Activated T-helper 17 cell treated with anti-CD3 and anti-CD28 coated beads, Interleukin-2, amount 50 U/mL, for 72 hours (primary cell): ENCODE results near the gene LRRC37A2. TPM values are rescaled to one million over a fixed set of nuclear protein-coding genes. Genes with fewer than 3 reads are reported as not detected.
"Not testable (repeated sequence)": the region's sequence is repeated elsewhere in the genome, so short reads cannot be mapped to it uniquely, and the experiment has no call there.

ENCODE experiments used
- ATAC-seq: fragments of 150-1000 bp; cut with Tn5 transposase; replicated peaks from 2 replicates; pipeline ENCODE4 v1.10.0; 2021; ENCODE audit warnings: mild to moderate bottlenecking, moderate library complexity
- H3K27ac Mint-ChIP-seq: one replicate; pipeline ENCODE4 v1.8.0; 2022; ENCODE audit warnings: mixed read lengths
- H3K27me3 Mint-ChIP-seq: one replicate; pipeline ENCODE4 v1.8.0; 2022; ENCODE audit warnings: mixed read lengths
- H3K36me3 Mint-ChIP-seq: one replicate; pipeline ENCODE4 v1.8.0; 2022; ENCODE audit warnings: low read depth, mild to moderate bottlenecking, mixed read lengths
- H3K4me1 Mint-ChIP-seq: one replicate; pipeline ENCODE4 v1.8.0; 2022; ENCODE audit warnings: mixed read lengths
- H3K4me3 Mint-ChIP-seq: one replicate; pipeline ENCODE4 v1.8.0; 2022; ENCODE audit warnings: mild to moderate bottlenecking, mixed read lengths
- H3K9me3 Mint-ChIP-seq: one replicate; pipeline ENCODE4 v1.8.0; 2022; ENCODE audit warnings: mixed read lengths
- total RNA-seq, 2 donors: library from RNA; stranded (reverse); gene quantifications; one replicate each; pipeline ENCODE4 v1.2.3, GENCODE V29; 2022

The LRRC37A2 gene
- total RNA-seq, 2 donors from 2014 or later, result 5.9 to 9.3 TPM

- H3K36me3 Mint-ChIP-seq, H3K27ac Mint-ChIP-seq, H3K4me3 Mint-ChIP-seq, H3K9me3 Mint-ChIP-seq, H3K27me3 Mint-ChIP-seq, H3K4me1 Mint-ChIP-seq: not testable (repeated sequence)
- ATAC-seq, result peak; percentile 92
Measured at GRCh38 chr17:46579083-46580075, 67.1 kb downstream of the LRRC37A2 start, which contains the start of gene ARL17A. Gene ARL17A, minus strand, starts transcription at chr17:46579691. Its CDS starts 3,369 bp downstream, at chr17:46576322.

- ATAC-seq, H3K27me3 Mint-ChIP-seq, H3K9me3 Mint-ChIP-seq, H3K4me1 Mint-ChIP-seq, H3K36me3 Mint-ChIP-seq, H3K4me3 Mint-ChIP-seq, H3K27ac Mint-ChIP-seq: not testable (repeated sequence)
Measured at GRCh38 chr17:46580082-46580481, 67.8 kb downstream of the LRRC37A2 start.

- not testable (repeated sequence) for H3K4me3 Mint-ChIP-seq, H3K36me3 Mint-ChIP-seq, H3K27me3 Mint-ChIP-seq, H3K9me3 Mint-ChIP-seq, H3K27ac Mint-ChIP-seq, H3K4me1 Mint-ChIP-seq, ATAC-seq
Measured at GRCh38 chr17:46585444-46585843, 73.2 kb downstream of the LRRC37A2 start.

- ATAC-seq, result peak; percentile 83
- not testable (repeated sequence) for H3K27ac Mint-ChIP-seq, H3K4me3 Mint-ChIP-seq, H3K27me3 Mint-ChIP-seq, H3K36me3 Mint-ChIP-seq, H3K4me1 Mint-ChIP-seq, H3K9me3 Mint-ChIP-seq
Measured at GRCh38 chr17:46590157-46591146, 78.2 kb downstream of the LRRC37A2 start, which contains the start of gene NSF. Gene NSF, plus strand, starts transcription at chr17:46590669. Its CDS starts 107 bp downstream, at chr17:46590776.

GRCh38 chr17:46591332-46591731 lies 79.1 kb downstream of the LRRC37A2 start:
- H3K36me3 Mint-ChIP-seq, H3K9me3 Mint-ChIP-seq, H3K27ac Mint-ChIP-seq, H3K4me3 Mint-ChIP-seq, H3K27me3 Mint-ChIP-seq, H3K4me1 Mint-ChIP-seq: not testable (repeated sequence)
- peak; percentile 66 for ATAC-seq

- H3K4me1 Mint-ChIP-seq, H3K27ac Mint-ChIP-seq, H3K36me3 Mint-ChIP-seq, H3K9me3 Mint-ChIP-seq, H3K27me3 Mint-ChIP-seq, H3K4me3 Mint-ChIP-seq: not testable (repeated sequence)
- ATAC-seq, result peak; percentile 82
Measured at GRCh38 chr17:46598344-46598931, 86.2 kb downstream of the LRRC37A2 start.

GRCh38 chr17:46600767-46601166 lies 88.5 kb downstream of the LRRC37A2 start:
- not testable (repeated sequence) for H3K4me3 Mint-ChIP-seq, H3K36me3 Mint-ChIP-seq, H3K4me1 Mint-ChIP-seq, H3K9me3 Mint-ChIP-seq, H3K27me3 Mint-ChIP-seq, H3K27ac Mint-ChIP-seq
- ATAC-seq, result peak; percentile 57

- not testable (repeated sequence) for H3K27me3 Mint-ChIP-seq, H3K27ac Mint-ChIP-seq, H3K4me1 Mint-ChIP-seq, H3K36me3 Mint-ChIP-seq, H3K4me3 Mint-ChIP-seq, H3K9me3 Mint-ChIP-seq
- peak; percentile 70 for ATAC-seq
Measured at GRCh38 chr17:46603125-46603524, 90.9 kb downstream of the LRRC37A2 start.

Other genes with a start within 250 kb of the LRRC37A2 start
- 1 to 10 TPM; 1.8 to 3.7 TPM for gene LRRC37A, start 217.3 kb upstream of the LRRC37A2 start, total RNA-seq
- gene ARL17B, start 150.7 kb upstream of the LRRC37A2 start, total RNA-seq, result 10 to 100 TPM; 21.6 to 22.3 TPM
- 10 to 100 TPM; 18.1 to 38.6 TPM for gene ARL17A, start 67.2 kb downstream of the LRRC37A2 start, total RNA-seq
- 10 to 100 TPM; 35.0 to 45.1 TPM for gene NSF, start 78.2 kb downstream of the LRRC37A2 start, total RNA-seq